NCI-H82 treated with DMSO at 0.1 percent for 48 hours (cell line): ENCODE measurements around the gene TCERG1L.

Experiments used
- DNase-seq: peaks from one replicate; lab custom pipeline; 2025; ENCODE audit not compliant: unreplicated experiment; lab: John Stamatoyannopoulos, UW

TCERG1L gene

DNA sequence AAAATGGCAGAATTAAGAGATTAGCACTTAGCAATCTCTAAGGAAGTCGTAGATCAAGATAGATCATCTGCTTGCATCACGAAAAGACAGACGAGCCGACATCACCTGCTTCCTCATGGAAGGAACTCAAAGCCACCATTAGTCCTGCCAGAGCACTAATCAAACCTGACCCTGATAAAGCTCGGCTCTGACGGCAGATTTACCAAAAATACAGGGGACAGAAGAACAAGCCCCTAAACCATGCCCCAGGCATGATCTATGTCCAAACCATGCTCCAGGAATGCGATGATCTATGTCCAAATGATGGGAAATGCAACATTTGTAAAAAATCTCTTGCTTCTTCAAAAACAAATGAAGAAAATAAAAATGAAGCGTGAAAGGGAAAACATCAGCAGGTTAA lies 182.8 kb downstream of the TCERG1L start:
- no peak for DNase-seq

DNA sequence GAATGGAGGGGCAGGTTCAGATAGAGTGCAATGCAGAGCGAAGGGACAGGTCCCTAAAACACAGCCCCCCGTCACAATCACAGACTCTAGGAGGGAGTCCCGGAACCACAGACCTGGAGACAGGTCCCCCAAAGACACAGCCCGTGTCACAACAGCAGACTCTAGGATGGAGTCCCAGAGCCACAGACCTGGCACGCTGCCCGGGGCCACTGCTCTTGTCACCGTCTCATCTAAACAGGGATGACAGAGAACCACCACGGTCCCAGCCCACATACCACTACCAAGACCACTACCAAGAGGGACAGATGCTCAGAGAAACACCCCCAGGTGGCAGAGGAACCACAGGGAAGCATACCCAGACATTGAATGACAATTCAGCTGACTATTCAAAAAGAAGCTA lies 183.9 kb downstream of the TCERG1L start:
- no peak for DNase-seq

DNA sequence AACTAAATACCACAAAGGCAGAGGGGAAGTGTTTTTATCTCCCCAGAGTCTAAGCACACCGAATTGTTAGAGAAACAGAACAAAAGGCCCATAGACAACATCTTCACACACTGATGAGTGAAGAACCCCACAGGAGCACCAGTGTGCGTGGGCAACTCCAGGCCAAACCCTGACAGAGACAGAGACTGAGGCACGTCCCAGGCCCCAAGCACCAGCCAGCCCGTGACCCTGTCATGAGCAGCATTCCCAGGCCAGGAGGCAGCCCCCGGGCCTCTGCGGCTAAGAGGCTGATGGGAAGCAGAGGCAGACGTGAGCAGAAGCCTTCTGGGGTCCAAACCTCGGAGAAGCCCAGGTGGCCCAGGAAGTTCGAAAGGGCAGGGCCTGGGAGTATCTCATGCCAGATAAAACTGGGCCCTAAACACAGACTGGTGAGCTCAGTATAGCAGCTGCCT lies 184.4 kb downstream of the TCERG1L start:
- no peak for DNase-seq

DNA sequence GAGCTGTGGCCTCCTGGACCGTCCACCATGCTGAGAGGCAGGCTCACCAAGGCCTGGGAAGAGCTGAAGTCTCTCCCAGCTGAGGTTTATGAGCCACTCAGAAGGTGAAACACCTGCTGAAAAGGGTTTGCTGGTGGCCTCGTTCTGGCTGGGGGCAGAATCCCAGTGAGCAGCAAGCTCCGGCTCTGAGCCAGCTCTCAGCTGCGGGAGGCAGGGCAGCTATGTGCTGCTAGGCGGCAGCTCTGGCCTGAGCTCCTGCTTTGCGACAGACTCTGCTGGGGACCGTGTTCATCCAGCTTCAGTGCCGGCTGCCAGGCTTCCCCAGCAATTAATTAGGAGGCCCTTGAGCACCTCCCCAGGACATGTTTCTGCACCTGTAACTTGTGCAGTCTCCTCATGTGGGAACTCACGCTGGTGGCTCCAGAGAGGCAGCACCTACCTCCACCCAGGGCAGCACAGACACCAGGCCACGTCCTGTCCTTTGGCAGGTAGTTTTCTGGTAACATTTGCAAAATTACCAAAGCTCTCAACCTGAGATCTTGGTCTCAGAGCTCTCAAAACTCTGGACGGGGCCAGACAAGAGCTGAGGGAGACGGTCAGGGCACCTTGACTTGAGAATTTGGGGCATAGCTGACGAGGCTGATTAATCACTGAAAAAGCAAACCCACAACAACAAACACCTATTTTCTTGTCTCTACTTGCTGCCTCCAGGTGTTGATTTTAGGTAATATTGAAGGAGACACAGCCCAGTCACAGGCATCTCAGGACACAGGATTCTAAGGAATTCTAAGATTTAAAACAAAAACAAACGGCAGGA lies 185.0 kb downstream of the TCERG1L start:
- no peak for DNase-seq

DNA sequence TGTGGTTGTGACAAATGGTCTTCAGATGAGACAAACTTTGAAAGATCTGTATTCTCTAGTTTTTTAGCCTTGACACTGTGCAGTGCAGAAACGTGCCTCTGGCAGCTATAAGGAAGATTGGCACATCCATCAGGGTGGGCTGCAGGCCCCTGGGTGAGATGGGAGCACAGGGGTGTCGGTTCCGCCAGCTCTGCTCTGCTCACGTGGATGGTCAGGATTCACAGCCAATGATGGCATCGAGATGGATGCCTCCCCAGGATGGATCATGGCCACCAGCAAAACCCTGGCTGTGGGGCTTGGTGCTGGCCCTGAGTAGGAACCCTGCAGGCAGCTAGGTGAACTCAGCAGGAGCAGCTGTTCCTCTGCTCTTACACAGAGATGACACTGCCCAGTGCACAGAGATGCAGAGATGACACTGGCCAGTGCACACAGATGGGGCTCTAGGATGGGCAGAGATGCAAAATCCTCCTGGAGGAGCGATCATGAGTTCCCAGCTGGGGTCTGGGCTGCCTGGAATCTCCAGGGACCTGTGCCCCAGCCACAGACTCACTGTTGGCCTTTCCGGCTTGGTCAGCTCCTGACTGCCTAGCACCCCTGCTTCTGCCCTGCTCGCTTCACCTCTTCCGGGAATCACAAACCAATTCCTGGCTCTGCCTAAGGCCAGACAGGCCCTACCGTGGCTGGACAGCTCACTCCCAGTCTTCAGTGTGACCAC lies 185.9 kb downstream of the TCERG1L start:
- no peak for DNase-seq

DNA sequence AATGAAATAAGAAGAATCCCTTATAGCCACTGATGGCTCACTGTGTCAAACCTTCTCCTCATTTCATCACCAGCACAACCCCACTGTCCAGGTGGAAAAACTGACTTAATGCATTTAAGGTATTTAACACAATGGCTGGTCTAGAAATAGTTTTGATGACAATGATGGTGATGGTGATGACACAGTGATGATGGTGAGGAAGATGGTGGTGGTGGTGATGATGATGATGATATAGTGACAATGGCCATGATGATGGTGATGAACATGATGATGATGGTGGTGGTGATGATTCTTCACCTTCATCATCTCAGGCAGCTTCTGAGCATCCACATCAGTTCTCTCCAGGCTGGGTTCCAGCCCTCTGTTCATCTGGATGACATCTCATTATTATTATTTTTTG lies 186.6 kb downstream of the TCERG1L start:
- no peak for DNase-seq

DNA sequence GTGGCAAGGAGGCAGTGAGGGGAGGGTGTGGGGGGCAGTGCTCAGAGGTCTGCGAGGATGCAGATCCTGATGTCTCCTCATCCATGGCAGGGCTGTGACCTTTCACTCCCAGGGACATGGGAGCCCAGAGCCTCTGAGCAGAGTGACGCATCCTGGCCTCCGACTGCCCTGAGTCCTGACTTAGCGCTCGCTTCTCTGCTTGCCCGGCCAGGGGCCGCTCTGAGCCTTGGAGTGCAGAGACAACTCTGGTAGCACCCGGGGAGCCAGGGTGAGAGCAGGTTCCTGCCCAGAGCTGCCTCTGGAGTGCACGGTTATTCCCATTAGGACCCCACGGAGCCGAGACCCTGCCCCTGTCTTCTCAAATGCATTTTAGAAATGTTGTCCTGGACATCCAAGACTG lies 188.0 kb downstream of the TCERG1L start:
- no peak for DNase-seq

DNA sequence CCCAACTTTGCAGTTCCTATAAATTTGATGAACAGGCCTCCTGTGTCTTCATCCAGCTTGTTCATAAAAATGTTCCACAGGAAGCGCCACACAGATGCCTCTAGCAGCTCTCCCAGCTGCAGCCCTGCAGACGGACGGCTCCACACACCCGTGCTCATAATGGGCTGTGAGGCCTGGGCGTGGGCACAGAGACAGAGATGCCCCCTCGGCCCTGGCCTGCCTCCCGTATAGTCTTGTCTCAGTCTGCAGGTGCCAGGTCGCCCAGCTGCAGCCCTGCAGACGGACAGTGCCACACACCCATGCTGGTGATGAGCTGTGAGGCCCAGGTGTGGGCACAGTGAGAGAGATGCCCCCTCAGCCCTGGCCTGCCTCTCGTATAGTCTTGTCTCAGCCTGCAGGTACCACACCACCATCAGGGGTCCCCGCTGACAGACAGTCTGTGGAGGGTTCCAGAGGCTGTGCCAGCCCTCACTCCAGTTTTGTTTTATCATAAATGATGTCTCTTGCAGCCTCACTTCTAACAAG lies 189.9 kb downstream of the TCERG1L start:
- DNase-seq, result no peak

DNA sequence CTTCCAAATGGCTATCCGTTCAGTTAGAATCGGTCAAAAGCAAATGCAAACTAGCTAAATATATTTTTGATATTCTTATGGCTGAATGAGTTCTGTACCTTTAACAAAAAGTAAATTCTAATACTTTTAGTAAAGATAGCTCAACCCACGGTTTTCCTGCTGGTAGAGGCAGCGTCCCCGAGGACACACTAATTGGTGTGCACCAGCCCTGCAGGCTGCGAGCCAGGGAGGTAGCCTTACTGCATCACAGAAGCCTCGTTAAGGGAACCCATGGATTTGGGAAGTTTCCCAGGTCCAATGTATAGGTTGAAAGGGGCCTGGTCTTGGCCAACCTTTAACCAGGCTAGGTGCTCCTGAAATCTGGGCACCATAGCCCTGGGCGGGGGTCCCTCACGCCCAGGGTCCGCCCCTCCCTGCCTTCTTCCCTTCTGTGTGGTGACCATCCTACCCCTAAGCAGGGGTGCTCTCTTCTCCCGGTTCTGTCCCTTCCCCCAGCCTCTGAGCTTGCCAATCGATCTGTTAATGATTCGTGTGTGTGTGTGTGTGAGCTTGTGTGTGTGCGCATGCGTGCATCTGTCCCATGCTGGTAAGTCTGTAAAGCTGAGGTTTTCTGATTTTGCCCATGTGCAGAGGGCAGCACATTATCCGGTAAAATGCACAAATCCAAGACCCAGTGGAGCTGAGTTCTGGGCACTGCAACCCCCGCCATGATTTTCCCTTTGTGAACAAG lies 191.7 kb downstream of the TCERG1L start:
- no peak for DNase-seq

DNA sequence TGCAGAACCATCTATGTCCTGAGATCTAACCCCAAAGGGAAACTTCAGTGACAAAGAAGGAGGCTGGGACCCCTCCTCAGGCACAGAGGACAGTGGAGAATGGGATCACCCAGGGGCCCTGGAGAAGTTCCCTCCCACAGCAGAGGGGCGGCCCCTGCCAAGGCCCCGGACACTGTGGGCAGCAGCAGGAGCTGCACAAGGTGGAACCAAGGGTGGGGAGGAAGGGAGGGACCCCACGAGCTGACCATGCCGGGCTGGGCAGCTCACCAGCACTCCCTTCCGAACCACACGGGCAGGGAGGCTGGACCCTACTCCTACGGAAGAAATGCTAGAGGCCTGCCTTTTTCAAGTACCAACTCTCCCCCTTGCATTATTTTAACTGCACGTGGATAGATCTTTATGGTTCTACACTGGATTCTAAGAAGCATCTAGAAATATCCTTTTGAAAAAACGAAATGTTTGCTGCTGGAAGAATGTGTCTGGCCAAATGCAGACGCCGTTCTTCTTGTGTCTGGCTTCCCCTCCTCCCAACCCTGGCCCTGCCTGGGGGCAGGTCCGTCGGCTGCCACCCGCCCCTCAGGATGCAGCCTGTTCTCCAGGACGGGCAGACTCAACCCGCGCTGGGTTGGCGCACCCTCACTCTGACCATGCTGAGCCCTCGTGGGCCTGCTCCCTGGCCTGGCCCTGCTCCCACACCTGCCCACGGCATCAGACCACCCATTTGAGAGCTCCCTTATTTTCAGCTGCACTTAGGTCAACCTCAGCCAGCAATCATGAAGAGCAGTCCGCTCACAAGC lies 193.9 kb downstream of the TCERG1L start:
- no peak for DNase-seq

DNA sequence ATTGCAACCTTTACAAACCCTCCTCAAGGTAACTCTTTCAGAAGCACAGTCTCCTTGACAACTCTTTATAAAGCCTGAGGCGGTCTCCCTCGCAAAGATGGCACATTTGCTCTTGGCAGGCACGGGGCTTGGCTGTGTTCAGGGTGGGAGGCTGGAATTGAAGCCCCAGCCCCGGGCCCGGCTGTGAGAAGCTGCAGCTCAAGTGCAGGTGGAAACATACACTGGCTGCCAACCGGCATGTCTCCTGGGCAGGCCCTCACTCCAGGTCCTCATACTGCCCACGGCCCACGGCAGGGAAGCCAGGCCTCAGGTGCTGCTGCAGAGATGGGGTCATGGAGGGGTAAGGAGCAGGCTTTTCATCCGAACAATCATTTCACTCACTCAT lies 194.5 kb downstream of the TCERG1L start:
- DNase-seq, result no peak

DNA sequence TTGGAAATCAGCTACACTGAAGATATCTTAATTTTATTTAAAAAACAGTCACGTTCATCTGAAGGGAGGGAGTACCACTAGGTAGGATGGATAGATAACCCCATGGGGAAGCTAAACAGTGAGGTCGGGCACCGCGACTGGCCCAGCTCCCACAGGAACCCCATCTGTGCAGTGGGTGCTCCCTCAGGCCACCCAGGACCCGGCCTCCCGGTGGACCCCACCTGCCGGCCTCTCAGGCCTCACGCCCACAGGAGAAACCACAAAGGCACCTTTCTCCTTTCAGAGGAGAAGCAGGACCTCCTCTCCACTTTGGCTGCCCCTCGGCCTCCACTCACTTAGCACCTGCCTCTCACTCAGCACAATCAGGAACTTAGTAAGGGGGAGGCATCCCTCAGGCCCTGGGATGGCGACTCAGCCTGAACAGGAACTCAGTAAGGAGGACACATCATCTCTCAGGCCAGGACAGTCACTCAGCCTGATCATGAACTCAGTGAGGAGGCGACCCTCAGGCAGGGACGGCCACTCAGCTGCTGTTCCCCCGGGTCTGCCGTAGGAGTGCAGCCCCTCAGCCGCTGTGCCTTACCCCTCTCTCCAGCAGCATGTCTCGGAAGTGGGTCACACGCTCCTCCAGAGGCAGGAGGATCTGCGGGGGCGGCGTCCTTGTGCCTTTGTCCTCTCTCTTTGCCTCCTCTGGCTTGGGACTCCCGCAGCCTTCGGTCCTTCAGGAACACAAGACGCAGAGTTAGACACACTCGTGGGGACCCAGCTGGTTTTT lies 195.1 kb downstream of the TCERG1L start:
- DNase-seq, result no peak

DNA sequence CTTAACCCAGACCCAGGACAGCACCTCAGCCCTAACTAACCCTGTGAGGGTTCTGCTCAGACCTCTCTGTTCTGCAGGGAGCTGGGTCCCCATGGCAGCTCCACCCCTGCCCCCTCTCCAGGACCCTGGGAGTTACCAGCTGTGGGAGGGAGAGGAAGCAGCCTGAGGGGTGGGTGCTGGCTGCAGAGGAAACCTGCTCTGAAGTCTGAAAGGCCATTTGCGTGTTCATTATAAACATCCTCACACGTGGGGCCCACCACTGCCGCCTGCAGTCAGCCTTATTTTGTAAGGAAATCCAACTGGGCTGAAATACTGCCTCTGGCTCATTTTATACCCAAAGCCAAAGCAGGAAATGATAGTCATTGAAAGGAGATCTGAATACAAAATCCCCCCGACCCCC lies 195.7 kb downstream of the TCERG1L start:
- DNase-seq, result no peak

DNA sequence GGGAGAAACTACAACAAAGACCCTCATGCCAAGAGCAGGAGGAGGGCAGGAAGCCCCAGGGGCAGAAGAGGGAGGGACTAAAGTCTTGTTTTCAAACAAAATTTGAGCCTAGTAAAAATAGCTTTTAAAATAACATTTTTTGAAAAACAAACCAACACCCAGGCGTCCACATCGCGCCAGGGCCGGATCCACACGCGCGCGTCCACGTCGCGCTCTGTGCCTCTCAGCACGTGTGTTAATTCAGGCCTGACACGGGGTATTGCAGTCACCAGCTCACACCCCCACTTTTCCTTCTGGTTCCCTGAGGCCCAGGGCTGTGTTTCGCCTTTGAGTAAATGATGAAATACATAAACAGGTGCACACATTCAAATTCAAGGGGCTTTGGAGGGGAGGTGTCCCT lies 196.2 kb downstream of the TCERG1L start:
- DNase-seq, result no peak

DNA sequence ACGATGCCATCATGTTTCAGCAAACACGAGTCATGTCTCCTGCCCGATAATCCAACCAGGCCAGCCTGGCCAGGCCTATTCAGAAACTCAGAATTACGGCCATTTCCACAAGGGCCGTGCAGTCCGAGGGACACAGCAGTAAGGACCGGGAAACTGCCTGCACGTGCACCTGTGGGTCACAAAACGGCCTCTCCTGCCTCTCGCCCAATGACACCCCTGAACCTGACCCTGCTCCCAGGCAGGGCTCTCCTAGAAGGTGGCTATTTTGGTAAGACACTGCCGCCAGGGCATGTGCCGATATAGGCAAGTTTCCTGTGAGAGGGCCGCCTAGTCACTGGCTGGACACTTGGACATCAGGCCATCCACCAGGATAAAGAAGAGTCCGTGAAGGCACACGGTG lies 196.7 kb downstream of the TCERG1L start:
- DNase-seq, result no peak

DNA sequence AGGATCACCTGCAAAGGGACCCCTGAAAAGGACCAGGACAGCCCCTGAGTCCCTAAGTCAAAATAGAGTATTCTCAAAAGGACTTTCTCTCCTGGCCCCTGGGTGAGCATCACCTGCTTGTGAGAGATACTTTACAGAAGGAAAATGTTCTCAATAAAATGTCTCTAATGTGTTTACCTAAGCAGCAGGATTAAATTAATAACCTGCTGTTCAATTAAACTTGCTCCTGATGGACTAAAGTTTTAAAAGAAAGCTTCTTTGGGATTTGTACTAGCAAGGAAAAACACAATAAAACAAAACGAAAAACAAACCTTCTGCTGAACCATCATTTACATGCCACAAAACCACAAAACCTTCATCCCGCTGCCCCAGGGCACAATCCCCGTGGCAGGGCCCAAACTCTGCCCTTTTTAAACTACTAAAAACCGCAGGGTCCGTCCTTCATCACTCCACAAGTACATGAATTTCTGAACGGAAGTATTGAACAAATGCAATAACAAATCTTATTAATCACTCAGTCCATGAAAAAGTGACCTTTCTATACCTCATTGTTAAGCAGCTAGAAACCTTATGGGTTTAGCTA lies 197.7 kb downstream of the TCERG1L start:
- DNase-seq, result no peak

DNA sequence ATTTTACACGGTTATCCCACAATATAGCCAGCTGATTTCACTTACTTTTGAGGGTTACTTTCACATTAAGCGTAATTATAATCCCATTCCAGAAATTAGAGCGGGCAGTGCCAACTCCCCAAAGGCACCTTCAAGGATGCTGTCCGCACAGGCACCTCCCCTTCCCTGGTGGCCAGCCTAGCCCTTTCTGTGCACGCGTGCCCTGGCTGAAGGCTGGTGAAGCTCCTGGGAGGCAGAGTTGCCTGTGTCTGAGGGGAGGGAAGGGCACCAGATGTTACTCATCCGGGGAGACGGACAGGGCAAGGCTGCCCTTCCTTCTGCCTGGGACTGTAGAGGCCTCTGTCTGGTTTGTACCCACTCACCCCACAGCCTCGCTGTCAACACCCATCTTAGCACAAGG lies 198.4 kb downstream of the TCERG1L start:
- DNase-seq, result no peak

DNA sequence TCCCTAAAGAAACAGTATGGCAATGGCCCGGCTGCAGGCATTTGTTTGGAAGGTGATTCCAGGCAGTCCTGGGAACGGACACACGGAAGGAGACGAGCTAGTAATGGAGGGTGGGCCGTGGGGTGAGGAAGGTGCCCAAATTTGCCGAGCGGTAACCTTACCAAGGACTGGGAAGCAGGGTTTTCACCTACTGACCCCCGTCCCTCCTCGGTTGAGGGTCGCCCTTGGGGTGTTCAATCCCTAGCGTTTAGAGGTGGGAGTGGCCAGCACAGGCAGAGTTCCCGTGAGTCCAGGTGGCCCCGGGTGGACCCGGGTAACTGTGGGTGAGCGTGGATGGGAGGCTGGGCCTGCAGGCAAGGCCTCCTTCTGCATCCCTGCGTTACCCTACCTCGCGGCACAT lies 198.8 kb downstream of the TCERG1L start:
- no peak for DNase-seq

DNA sequence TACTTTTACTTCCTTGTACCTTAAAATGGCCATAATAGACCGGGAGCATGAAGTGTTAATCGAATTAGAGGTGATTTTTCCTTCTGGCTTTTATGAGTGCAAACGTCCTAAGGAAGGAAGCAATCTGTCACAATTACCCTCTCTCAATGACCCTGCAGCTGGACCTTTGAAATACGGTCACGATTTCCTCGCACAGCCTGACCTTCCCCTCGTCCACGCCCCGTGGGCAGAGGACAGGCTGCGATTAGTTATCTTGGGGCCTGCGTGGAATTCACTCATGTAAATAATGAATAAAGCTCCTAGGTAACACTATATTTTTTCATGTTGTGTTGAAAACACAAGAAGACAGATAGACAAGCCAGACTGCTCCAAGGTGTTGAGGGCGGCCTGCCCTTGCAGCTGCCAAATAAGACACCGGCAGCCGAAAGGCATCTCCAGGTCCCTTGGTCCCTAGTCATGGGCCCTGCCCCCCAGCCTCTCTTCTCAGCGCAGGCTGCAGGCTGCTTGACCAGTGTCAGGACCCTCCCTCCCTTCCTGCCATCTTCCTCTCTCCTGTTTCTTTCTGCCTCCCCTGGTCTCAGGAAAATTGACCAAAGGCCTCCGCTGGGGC lies 199.9 kb downstream of the TCERG1L start:
- no peak for DNase-seq
